Pancreas (tissue), 10 donors: Measurements from ENCODE around the gene ZNF710. TPM values are rescaled to one million over a fixed set of nuclear protein-coding genes. Genes with fewer than 3 reads are reported as not detected.

Experiments
- ATAC-seq, 4 donors: fragments of 200-7000 bp; cut with Tn5 transposase; one replicate each; pipeline versions ENCODE4 v1.8.0 to v1.9.1; 2020; ENCODE audit warnings: mild to moderate bottlenecking in 4 of 4, moderate library complexity in 4 of 4
- DNase-seq, 6 donors: peaks; one replicate each; pipeline ENCODE4 v3.0.0-alpha.2; 2020
- FAIRE-seq: peaks from 2 replicates; lab custom pipeline; 2012; peaks lifted over from hg19 to GRCh38; lab: Jason Lieb, UNC
- H3K27ac ChIP-seq, 4 donors: fragments of 200-600 bp; sonication (generic); 1 replicate in 3 of 4; 2 replicates in 1 of 4; pipeline versions ENCODE4 v1.5.0 to v1.8.0; 2020
- H3K27me3 ChIP-seq, 4 donors: fragments of 200-600 bp; one replicate each; pipeline ENCODE4 v1.8.0; 2021
- H3K36me3 ChIP-seq, 3 donors: fragments of 200-600 bp; sonication (generic) in 1 of 3; one replicate each; pipeline versions ENCODE4 v1.5.0 to v1.8.0; 2020 to 2021
- H3K4me1 ChIP-seq, 3 donors: fragments of 200-600 bp; one replicate each; pipeline ENCODE4 v1.8.0; 2021
- H3K4me3 ChIP-seq, 4 donors: fragments of 200-600 bp; sonication (generic) in 2 of 4; one replicate each; pipeline versions ENCODE4 v1.5.0 to v1.8.0; 2020 to 2021
- H3K9me3 ChIP-seq, 4 donors: fragments of 200-600 bp; one replicate each; pipeline ENCODE4 v1.8.0; 2021
- WGBS, 2 donors: extraction: QIAGEN DNeasy Blood & Tissue Kit; methylation state at CpG; one replicate each; pipeline ENCODE4 v1.1.7; 2013; 5-methylcytosine and 5-hydroxymethylcytosine counted together
- intact Hi-C, 3 donors: fragments of 100-400 bp; cut with DNase I; formaldehyde crosslinking; loops; one replicate each; pipeline versions ENCODE4 v1.11.1 to v1.14.2; 2022
- polyA plus RNA-seq, 2 donors: library from polyadenylated mRNA; stranded (reverse); fragments of 200-250 nt; gene quantifications; one replicate each; pipeline ENCODE4 v1.2.3, GENCODE V29; 2013
- total RNA-seq, 6 donors: library from RNA; stranded (reverse); fragmentation: NEBNext Ultra II Directional in 4 of 6; extraction: Animal tissue kit (Norgen Biotek cat#: 25700) in 4 of 6; gene quantifications; one replicate each; pipeline versions ENCODE4 v1.2.1 to v1.2.4, GENCODE V29; 2021 to 2023
- TF ChIP-seq, protein P1 (sequence below), 4 donors: fragments of 200-600 bp; sonication (generic) in 3 of 4; IDR thresholded peaks; one replicate each; pipeline versions ENCODE4 v1.5.0 to v1.8.0; 2021; ENCODE audit warnings: antibody characterized with exemption in 4 of 4
- donor health status: healthy with polysubstance abuse.
- donor health status: DM: no; HTN: no; CAD: no; lungs with moderate emphysema.
- donor health status: DM: no; HTN: no; CAD: no.
- donor health status: control.
- donor health status: control.
- donor health status: Bipolar disorder and iron deficiency.
- donor health status: DM: yes; HTN: yes; CAD: no.
- donor health status: DM: no; HTN: no; CAD: no.
- donor health status: DM: no; HTN: no; CAD: no.
- donor health status: DM: yes; HTN: yes; CAD: no.

Gene ZNF710
- total and polyA plus RNA-seq, 8 donors = 31.9 to 298 (median 37.8) TPM

DNA sequence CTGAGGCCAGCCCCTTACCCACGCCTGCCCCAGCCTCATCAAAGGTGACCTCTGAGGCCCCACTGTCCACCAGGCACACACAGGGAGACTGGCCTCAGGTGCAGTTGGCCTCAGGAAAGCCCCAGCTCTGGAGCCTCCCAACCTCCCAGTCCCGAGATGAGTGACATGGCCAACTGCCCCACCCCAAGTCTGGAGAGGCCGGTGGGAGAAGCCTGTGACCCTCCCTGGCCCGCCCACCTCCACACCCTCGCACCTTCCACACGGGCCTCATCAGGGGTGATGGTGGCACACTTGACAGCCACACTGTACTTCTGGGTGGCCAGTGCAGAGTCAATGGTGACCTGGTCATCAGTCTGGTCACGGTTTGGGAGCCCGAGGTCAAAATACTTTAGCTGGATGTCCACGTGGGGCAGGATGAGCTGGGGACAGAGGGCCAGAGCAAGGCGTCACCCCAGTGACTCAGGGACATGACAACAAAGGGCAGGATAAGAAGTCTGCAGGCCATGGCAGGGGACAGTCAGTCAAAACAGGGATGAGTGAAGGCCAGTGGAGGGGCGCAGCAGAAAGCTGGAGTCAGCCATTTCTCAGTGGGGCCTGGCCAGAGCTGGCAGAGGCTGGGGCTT is 89.2 kb downstream of the ZNF710 start:
- peaks cover 12 to 29% (median 15%) of the 10 kb centered on the region in 3 donors for H3K4me1 ChIP-seq
- H3K36me3 ChIP-seq = peaks cover 0 to 48% (median 14%) of the 10 kb centered on the region in 3 donors
- H3K4me3 ChIP-seq = no peak overlapping the region
- peak in 1 of 6 donors; percentile 21 for DNase-seq
- 87 to 89% methylated on average over 11 of the region's 11 CpGs for WGBS, 2 donors
- no peaks in the 10 kb centered on the region for H3K9me3 ChIP-seq
- intact Hi-C loops = no loop called here
- TF ChIP-seq, protein P1, sequence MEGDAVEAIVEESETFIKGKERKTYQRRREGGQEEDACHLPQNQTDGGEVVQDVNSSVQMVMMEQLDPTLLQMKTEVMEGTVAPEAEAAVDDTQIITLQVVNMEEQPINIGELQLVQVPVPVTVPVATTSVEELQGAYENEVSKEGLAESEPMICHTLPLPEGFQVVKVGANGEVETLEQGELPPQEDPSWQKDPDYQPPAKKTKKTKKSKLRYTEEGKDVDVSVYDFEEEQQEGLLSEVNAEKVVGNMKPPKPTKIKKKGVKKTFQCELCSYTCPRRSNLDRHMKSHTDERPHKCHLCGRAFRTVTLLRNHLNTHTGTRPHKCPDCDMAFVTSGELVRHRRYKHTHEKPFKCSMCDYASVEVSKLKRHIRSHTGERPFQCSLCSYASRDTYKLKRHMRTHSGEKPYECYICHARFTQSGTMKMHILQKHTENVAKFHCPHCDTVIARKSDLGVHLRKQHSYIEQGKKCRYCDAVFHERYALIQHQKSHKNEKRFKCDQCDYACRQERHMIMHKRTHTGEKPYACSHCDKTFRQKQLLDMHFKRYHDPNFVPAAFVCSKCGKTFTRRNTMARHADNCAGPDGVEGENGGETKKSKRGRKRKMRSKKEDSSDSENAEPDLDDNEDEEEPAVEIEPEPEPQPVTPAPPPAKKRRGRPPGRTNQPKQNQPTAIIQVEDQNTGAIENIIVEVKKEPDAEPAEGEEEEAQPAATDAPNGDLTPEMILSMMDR (IDR thresholded peaks at IDR 0.05) = no peak
- H3K27me3 ChIP-seq = no peaks in the 10 kb centered on the region
- no peak overlapping the region for H3K27ac ChIP-seq
- no peak for ATAC-seq
- no peak for FAIRE-seq

DNA sequence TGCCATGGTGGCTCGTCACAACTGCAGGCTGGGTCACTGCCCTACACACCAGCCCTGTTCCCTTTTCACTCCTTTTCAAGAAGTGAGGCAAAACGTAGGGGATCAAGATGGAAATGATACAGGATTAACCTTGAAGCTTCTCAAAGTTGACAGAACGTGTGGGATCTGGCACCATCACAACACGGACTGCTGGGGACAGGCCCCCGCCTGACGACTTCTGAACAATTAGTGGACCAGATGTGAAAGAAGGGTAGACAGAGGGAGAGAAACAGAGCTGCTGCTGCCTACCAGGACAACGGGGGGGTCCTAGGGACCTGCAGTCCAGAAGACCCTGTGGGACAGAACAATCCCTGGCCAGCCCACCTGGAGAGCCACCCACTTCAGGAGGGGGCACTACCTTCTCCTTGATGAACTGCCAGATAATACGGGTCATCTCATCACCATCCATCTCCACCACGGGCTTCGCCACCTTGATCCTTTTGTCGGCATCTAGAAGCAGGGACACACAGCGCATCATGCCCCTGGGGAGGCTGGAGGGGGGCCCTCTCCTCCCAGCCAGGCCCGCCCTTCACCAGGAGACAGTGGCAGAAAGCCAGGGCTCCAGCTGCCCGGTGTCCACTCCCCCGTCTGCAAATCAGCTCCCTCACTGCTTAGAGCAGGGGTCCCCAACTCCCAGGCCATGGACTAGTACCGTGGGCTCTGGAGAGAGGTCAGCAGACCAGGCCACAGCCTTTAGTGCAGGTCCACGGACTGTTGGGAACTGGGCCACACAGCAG is 90.2 kb downstream of the ZNF710 start:
- WGBS, 2 donors = 61 to 68% methylated on average over 17 of the region's 17 CpGs
- intact Hi-C loops = no loop called here
- H3K36me3 ChIP-seq = peaks cover 0 to 39% (median 14%) of the 10 kb centered on the region in 3 donors
- H3K4me3 ChIP-seq = no peak overlapping the region
- H3K27me3 ChIP-seq = no peaks in the 10 kb centered on the region
- TF ChIP-seq, protein P1 (IDR thresholded peaks at IDR 0.05) = no peak
- H3K9me3 ChIP-seq = no peaks in the 10 kb centered on the region
- DNase-seq = peak in 2 of 6 donors; percentile 27 to 55
- peaks cover 17 to 39% (median 22%) of the 10 kb centered on the region in 3 donors for H3K4me1 ChIP-seq
- ATAC-seq = no peak
- FAIRE-seq = no peak
- H3K27ac ChIP-seq = no peak overlapping the region

DNA sequence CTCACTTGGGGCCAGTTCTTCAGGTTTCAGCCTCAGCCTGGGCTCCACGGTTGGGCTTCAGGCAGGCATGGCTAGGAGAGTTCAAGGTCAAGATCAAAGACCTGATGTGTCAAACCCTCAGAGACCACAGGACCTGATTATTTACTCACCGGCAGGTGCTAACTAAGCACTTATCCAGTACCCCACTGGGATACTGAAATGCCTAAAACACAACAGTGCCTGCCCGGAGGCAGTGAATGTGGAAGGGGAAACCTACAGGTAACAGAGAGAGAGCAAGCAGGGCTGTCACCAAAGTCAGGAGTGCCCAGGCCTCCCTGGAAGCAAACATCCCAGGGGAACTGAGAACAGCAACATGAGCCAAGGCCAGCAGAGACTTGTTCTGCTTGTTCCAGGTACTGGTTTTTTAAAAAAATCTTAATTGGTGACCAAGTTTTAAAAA is 94.4 kb downstream of the ZNF710 start:
- H3K4me3 ChIP-seq = no peak overlapping the region
- no peaks in the 10 kb centered on the region for H3K9me3 ChIP-seq
- H3K27me3 ChIP-seq = no peaks in the 10 kb centered on the region
- ATAC-seq (peak; percentile 63 to 83 (median 73)), DNase-seq (peak in 4 of 6 donors; percentile 73 to 84 (median 80)), FAIRE-seq (no peak)
- TF ChIP-seq, protein P1 (IDR thresholded peaks at IDR 0.05) = no peak
- intact Hi-C loops = no loop called here
- peak overlapping the region; percentile 53 to 98 (median 68) for H3K27ac ChIP-seq
- WGBS, 2 donors = 10 to 12% methylated on average over 3 of the region's 3 CpGs
- H3K36me3 ChIP-seq = peaks cover 0 to 7% (median 1%) of the 10 kb centered on the region in 3 donors
- H3K4me1 ChIP-seq = peaks cover 50 to 67% (median 51%) of the 10 kb centered on the region in 3 donors

DNA sequence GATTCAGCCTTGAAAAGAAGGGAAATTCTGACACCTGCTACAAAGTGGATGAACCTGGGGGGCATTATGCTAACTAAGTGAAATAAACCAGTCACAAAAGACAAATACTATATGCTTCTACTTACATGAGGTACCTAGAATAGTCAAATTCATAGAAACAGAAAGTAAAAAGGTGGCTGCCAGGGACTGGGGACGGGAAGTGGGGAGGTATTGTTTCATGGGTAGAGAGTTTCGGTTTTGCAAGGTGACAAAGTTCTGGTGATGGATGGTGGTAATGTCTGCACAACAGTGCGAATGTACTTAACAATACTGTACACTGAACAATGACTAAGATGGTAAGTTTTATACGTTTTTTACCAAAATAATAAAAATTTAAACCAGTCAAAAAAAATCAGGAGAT is 96.4 kb downstream of the ZNF710 start:
- intact Hi-C loops = no loop called here
- FAIRE-seq (no peak), ATAC-seq (peak in 1 of 4 donors; percentile 1), DNase-seq (no peak)
- peak overlapping the region in 2 of 4 donors; percentile 82 to 98 for H3K27ac ChIP-seq
- TF ChIP-seq, protein P1 (IDR thresholded peaks at IDR 0.05) = no peak
- H3K4me3 ChIP-seq = peak overlapping the region in 1 of 4 donors; percentile 12
- 24 to 28% methylated on average over 4 of the region's 4 CpGs for WGBS, 2 donors
- no peaks in the 10 kb centered on the region for H3K27me3 ChIP-seq
- no peaks in the 10 kb centered on the region for H3K36me3 ChIP-seq
- peaks cover 50 to 72% (median 54%) of the 10 kb centered on the region in 3 donors for H3K4me1 ChIP-seq
- no peaks in the 10 kb centered on the region for H3K9me3 ChIP-seq
